AG04450 (cell line): Measurements from ENCODE around the gene CEP72. TPM values are rescaled to one million over a fixed set of nuclear protein-coding genes. Genes with fewer than 3 reads are reported as not detected.

Experiments
- CTCF ChIA-PET: fragments of 300-600, 350-600 bp; formaldehyde crosslinking; extraction: SDS; loops from one replicate; lab custom pipeline; 2022; ENCODE audit warnings: antibody characterized with exemption, inconsistent platforms; lab: Charles Lee
- POLR2A ChIA-PET: fragments of 350-600 bp; formaldehyde crosslinking; extraction: SDS; loops from one replicate; lab custom pipeline; 2021; ENCODE audit warnings: antibody characterized with exemption, inconsistent platforms; lab: Yijun Ruan, JAX
- DNase-seq: peaks from one replicate; pipeline ENCODE4 v3.0.0-alpha.2; 2011; ENCODE audit warnings: low read depth, low spot score
- H3K27ac ChIP-seq: one replicate; pipeline ENCODE4 v1.5.1; 2012; ENCODE audit warnings: low read depth, low read length, control low read depth
- H3K27me3 ChIP-seq: one replicate; pipeline ENCODE4 v1.6.0; 2012; ENCODE audit warnings: low read length; ENCODE audit not compliant: control insufficient read depth, insufficient read depth
- H3K4me3 ChIP-seq: 2 replicates; pipeline ENCODE4 v1.5.1; 2011; ENCODE audit warnings: mild to moderate bottlenecking, low read depth, low read length, control low read depth
- H3K9me3 ChIP-seq: 2 replicates; pipeline ENCODE4 v1.5.1; 2012; ENCODE audit warnings: low read length; ENCODE audit not compliant: control insufficient read depth, insufficient read depth
- CTCF ChIP-seq: IDR thresholded peaks from 2 replicates; pipeline ENCODE4 v1.5.1; 2011; ENCODE audit warnings: low read depth, low read length, control low read depth, inconsistent platforms
- polyA plus RNA-seq: library from polyadenylated mRNA; depleted of rRNA; stranded (reverse); fragments of >200 nt; gene quantifications from 2 replicates; pipeline ENCODE4 v1.2.3, GENCODE V29; 2011

CEP72 gene
- polyA plus RNA-seq, 1 experiment, result 0.66 TPM

GRCh38 chr5:568061-568781 lies 43.9 kb upstream of the CEP72 start:
- Histone ChIP-seq H3K4me3 (no peak overlapping the region), H3K27ac (no peak overlapping the region), H3K27me3 (peaks cover 38% of the 10 kb centered on the region), H3K9me3 (peaks cover 29% of the 10 kb centered on the region)
- POLR2A ChIA-PET, result no interaction called here
- TF ChIP-seq CTCF, result no peak
- CTCF ChIA-PET, result interaction anchor here (1.4 kb wide), 1 partner anchor 251 kb away, joined by 3 read pairs; no protein-coding TSS in a partner anchor
- DNase-seq, result no peak

GRCh38 chr5:568809-569208 lies 43.3 kb upstream of the CEP72 start:
- ChIA-PET POLR2A (no interaction called here), CTCF (interaction anchor here (1.4 kb wide), 1 partner anchor 252 kb away, joined by 3 read pairs; no protein-coding TSS in a partner anchor)
- H3K27ac ChIP-seq, result no peak overlapping the region
- H3K27me3 ChIP-seq, result peaks cover 43% of the 10 kb centered on the region
- no peak for TF ChIP-seq CTCF
- no peak overlapping the region for H3K4me3 ChIP-seq
- DNase-seq, result no peak
- peaks cover 29% of the 10 kb centered on the region for H3K9me3 ChIP-seq

GRCh38 chr5:569358-569867 lies 42.7 kb upstream of the CEP72 start:
- H3K27ac ChIP-seq, result no peak overlapping the region
- POLR2A ChIA-PET, result no interaction called here
- H3K9me3 ChIP-seq, result peaks cover 29% of the 10 kb centered on the region
- DNase-seq, result no peak
- H3K4me3 ChIP-seq, result no peak overlapping the region
- CTCF ChIA-PET, result interaction anchor here (1.4 kb wide), 1 partner anchor 253 kb away, joined by 3 read pairs; no protein-coding TSS in a partner anchor
- H3K27me3 ChIP-seq, result peaks cover 44% of the 10 kb centered on the region
- TF ChIP-seq CTCF, result no peak

GRCh38 chr5:569868-570361 lies 42.2 kb upstream of the CEP72 start:
- Histone ChIP-seq H3K4me3 (no peak overlapping the region), H3K9me3 (peaks cover 29% of the 10 kb centered on the region), H3K27me3 (peaks cover 49% of the 10 kb centered on the region), H3K27ac (no peak overlapping the region)
- no peak for DNase-seq
- POLR2A ChIA-PET, result no interaction called here
- CTCF ChIA-PET, result no interaction called here
- no peak for TF ChIP-seq CTCF

- ChIA-PET POLR2A (no interaction called here), CTCF (no interaction called here)
- no peak overlapping the region for H3K27ac ChIP-seq
- no peak overlapping the region for H3K4me3 ChIP-seq
- no peak for TF ChIP-seq CTCF
- H3K9me3 ChIP-seq, result peaks cover 29% of the 10 kb centered on the region
- H3K27me3 ChIP-seq, result peaks cover 49% of the 10 kb centered on the region
- no peak for DNase-seq
Measured at GRCh38 chr5:570446-570845, 41.7 kb upstream of the CEP72 start.
